ENCODE measurements around the gene THSD7B. TPM values are rescaled to one million over a fixed set of nuclear protein-coding genes. Genes with fewer than 3 reads are reported as not detected.

THSD7B gene
- total RNA-seq, 1 experiment from 2014 or later = 6.9 TPM

DNA sequence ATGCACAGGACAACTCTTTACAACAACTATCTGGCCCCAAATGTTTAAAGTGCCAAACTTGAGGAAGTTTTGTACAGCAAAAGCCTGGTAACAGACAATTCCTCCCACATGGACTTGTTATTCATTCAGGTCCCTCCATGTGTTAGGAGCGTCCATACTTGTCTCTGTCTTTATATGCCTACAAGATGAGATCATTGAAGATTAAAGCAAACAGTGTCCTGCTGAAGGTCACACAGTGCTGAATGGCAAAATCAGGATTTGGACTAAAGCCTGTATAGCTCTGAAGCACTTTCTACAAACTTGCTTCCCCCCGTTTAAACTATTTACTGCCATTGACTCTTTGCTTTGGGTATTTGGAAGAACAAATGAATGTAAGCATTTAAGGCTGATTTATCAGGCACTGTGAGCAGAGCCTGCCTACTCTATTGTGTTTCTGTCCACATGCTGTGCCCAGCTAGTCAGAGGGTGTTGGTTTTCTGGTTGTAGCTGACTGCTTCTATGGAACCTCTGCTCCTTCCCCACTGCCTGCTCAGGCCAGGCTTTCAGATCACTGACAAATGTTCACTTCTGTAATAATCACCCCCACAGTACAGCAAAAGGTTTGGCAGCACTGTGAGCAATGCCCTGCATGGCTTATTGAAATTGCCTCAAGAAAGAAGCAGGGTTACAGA, 274.3 kb downstream of the THSD7B start:
- no peaks in the 10 kb centered on the region for H3K36me3 Mint-ChIP-seq (ENCODE audit: insufficient read depth, unreplicated experiment)
- intact Hi-C loops (cut with micrococcal nuclease; ENCODE audit: unreplicated experiment) = no loop called here
- BruUV-seq (replicated peaks) = no TSS peak
- Histone ChIP-seq H3K27me3 (replicated peaks; ENCODE audit: control insufficient read depth, insufficient read depth, low read length) (no peaks in the 10 kb centered on the region), H3K4me1 (no peaks in the 10 kb centered on the region), H3K4me3 (ENCODE audit: low read depth, low read length) (no peak overlapping the region), H3K36me3 (ENCODE audit: control insufficient read depth, insufficient read depth, low read length) (no peaks in the 10 kb centered on the region), H3K9me3 (no peaks in the 10 kb centered on the region)
- ChIA-PET POLR2A (no interaction called here), CTCF (no interaction called here)
- H3K27me3 Mint-ChIP-seq (ENCODE audit: insufficient read depth, unreplicated experiment) = no peaks in the 10 kb centered on the region
- no peak overlapping the region for H3K4me3 Mint-ChIP-seq (ENCODE audit: unreplicated experiment)
- H3K9me3 Mint-ChIP-seq (ENCODE audit: unreplicated experiment) = no peaks in the 10 kb centered on the region
- DNase-seq = no peak
- TF ChIP-seq CTCF (IDR thresholded peaks at IDR 0.05; ENCODE audit: insufficient read depth in 1 of 2, low read depth in 1 of 2, low read length in 1 of 2, severe bottlenecking in 1 of 2, unreplicated experiment in 1 of 2) = no peak
- H3K4me1 Mint-ChIP-seq (ENCODE audit: low read depth, unreplicated experiment) = no peaks in the 10 kb centered on the region
- H3K27ac Mint-ChIP-seq (ENCODE audit: unreplicated experiment) = no peak overlapping the region

DNA sequence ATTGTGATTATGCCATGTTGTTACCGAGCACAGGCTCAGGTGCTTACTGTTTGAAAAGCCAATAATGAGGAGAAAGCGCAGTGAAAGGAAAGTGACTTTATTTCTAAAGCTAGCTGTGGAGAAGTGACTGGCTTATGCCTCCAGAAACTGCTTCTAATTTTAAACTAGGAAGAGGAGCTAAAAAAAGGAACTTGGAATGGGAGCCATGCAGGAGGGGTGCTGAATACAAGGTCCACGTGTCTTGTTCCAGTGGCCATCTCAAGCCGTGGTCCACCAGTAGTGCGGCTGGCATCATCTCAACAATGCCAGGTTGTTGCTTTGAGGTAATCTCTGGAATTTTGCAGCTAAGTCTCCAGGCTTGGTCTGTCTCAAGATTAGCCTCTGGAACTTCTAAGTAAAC, 282.0 kb downstream of the THSD7B start:
- H3K27me3 Mint-ChIP-seq (ENCODE audit: insufficient read depth, unreplicated experiment) = no peaks in the 10 kb centered on the region
- TF ChIP-seq CTCF (IDR thresholded peaks at IDR 0.05; ENCODE audit: insufficient read depth in 1 of 2, low read depth in 1 of 2, low read length in 1 of 2, severe bottlenecking in 1 of 2, unreplicated experiment in 1 of 2) = no peak
- Histone ChIP-seq H3K4me3 (ENCODE audit: low read depth, low read length) (no peak overlapping the region), H3K27me3 (replicated peaks; ENCODE audit: control insufficient read depth, insufficient read depth, low read length) (no peaks in the 10 kb centered on the region), H3K9me3 (no peaks in the 10 kb centered on the region), H3K36me3 (ENCODE audit: control insufficient read depth, insufficient read depth, low read length) (no peaks in the 10 kb centered on the region), H3K4me1 (peaks cover 14% of the 10 kb centered on the region)
- H3K4me1 Mint-ChIP-seq (ENCODE audit: low read depth, unreplicated experiment) = peaks cover 12% of the 10 kb centered on the region
- BruUV-seq (replicated peaks) = no TSS peak
- DNase-seq = no peak
- intact Hi-C loops (cut with micrococcal nuclease; ENCODE audit: unreplicated experiment) = no loop called here
- POLR2A ChIA-PET = no interaction called here
- H3K9me3 Mint-ChIP-seq (ENCODE audit: unreplicated experiment) = no peaks in the 10 kb centered on the region
- no peak overlapping the region for H3K4me3 Mint-ChIP-seq (ENCODE audit: unreplicated experiment)
- no peaks in the 10 kb centered on the region for H3K36me3 Mint-ChIP-seq (ENCODE audit: insufficient read depth, unreplicated experiment)
- H3K27ac Mint-ChIP-seq (ENCODE audit: unreplicated experiment) = no peak overlapping the region
- CTCF ChIA-PET = no interaction called here

- Mint-ChIP-seq H3K4me3 (ENCODE audit: unreplicated experiment) (no peak overlapping the region), H3K27ac (ENCODE audit: unreplicated experiment) (no peak overlapping the region), H3K9me3 (ENCODE audit: unreplicated experiment) (no peaks in the 10 kb centered on the region), H3K27me3 (ENCODE audit: insufficient read depth, unreplicated experiment) (no peaks in the 10 kb centered on the region), H3K36me3 (ENCODE audit: insufficient read depth, unreplicated experiment) (no peaks in the 10 kb centered on the region), H3K4me1 (ENCODE audit: low read depth, unreplicated experiment) (peaks cover 12% of the 10 kb centered on the region)
- no peak for DNase-seq
- BruUV-seq (replicated peaks) = no TSS peak
- intact Hi-C loops (cut with micrococcal nuclease; ENCODE audit: unreplicated experiment) = no loop called here
- ChIA-PET POLR2A (no interaction called here), CTCF (no interaction called here)
- TF ChIP-seq CTCF (IDR thresholded peaks at IDR 0.05; ENCODE audit: insufficient read depth in 1 of 2, low read depth in 1 of 2, low read length in 1 of 2, severe bottlenecking in 1 of 2, unreplicated experiment in 1 of 2) = no peak
- H3K36me3 ChIP-seq (ENCODE audit: control insufficient read depth, insufficient read depth, low read length) = no peaks in the 10 kb centered on the region
- peaks cover 14% of the 10 kb centered on the region for H3K4me1 ChIP-seq
- H3K4me3 ChIP-seq (ENCODE audit: low read depth, low read length) = no peak overlapping the region
- no peaks in the 10 kb centered on the region for H3K9me3 ChIP-seq
- H3K27me3 ChIP-seq (replicated peaks; ENCODE audit: control insufficient read depth, insufficient read depth, low read length) = no peaks in the 10 kb centered on the region
These were observed 283.1 kb downstream of the THSD7B start for GRCh38 chr2:137048455-137048854.

All from Caco-2 (cell line).